HFFc6 (cell line): Measurements from ENCODE around the gene RITA1. TPM values are rescaled to one million over a fixed set of nuclear protein-coding genes. Genes with fewer than 3 reads are reported as not detected.

ENCODE experiments used
- DNase-seq: peaks from one replicate; pipeline ENCODE4 v3.0.0-alpha.2; 2018
- H3K27ac Mint-ChIP-seq: 2 replicates; pipeline ENCODE4 v1.8.0; 2020; ENCODE audit warnings: mild to moderate bottlenecking, mixed read lengths
- H3K27me3 Mint-ChIP-seq: 2 replicates; pipeline ENCODE4 v1.8.0; 2021; ENCODE audit warnings: mild to moderate bottlenecking, moderate library complexity, mixed read lengths; ENCODE audit not compliant: insufficient read depth
- H3K36me3 Mint-ChIP-seq: 2 replicates; pipeline ENCODE4 v1.8.0; 2021; ENCODE audit warnings: low read depth, mixed read lengths
- H3K4me1 Mint-ChIP-seq: 2 replicates; pipeline ENCODE4 v1.8.0; 2020; ENCODE audit warnings: low read depth, mixed read lengths
- H3K4me3 Mint-ChIP-seq: 2 replicates; pipeline ENCODE4 v1.8.0; 2020; ENCODE audit warnings: mild to moderate bottlenecking, moderate library complexity, mixed read lengths
- H3K9me3 Mint-ChIP-seq: 2 replicates; pipeline ENCODE4 v1.8.0; 2020; ENCODE audit warnings: mild to moderate bottlenecking, mixed read lengths
- long read RNA-seq: library from polyadenylated mRNA; unstranded; transcript quantifications from one replicate; pipeline ENCODE4 v2.0.0, GENCODE V29; 2019
- total RNA-seq, 6 experiments: library from RNA; stranded (reverse); fragmentation: NEBNext Ultra II Directional; extraction: Animal tissue kit (Norgen Biotek cat#: 25700); gene quantifications; 2 replicates in 1 of 6; 3 replicates in 5 of 6; pipeline ENCODE4 v1.2.3, GENCODE V29; 2021
- TF ChIP-seq, protein P1 (sequence below): fragments of 200-600 bp; sonication (generic); IDR thresholded peaks from 2 replicates; pipeline ENCODE4 v1.5.0; 2021; ENCODE audit warnings: antibody characterized with exemption, mild to moderate bottlenecking

The RITA1 gene
- 10 to 100 TPM; 18.0 to 20.9 (median 18.7) TPM for total RNA-seq
- long read RNA-seq, transcript RITA1-201 (4 exons, 2,053 nt), result major isoform, 30 of 36 reads
- long read RNA-seq, partial matches to known transcripts, result 0 of 36 reads
- long read RNA-seq, other reads (novel, unspliced or antisense), result 3 of 36 reads

DNA sequence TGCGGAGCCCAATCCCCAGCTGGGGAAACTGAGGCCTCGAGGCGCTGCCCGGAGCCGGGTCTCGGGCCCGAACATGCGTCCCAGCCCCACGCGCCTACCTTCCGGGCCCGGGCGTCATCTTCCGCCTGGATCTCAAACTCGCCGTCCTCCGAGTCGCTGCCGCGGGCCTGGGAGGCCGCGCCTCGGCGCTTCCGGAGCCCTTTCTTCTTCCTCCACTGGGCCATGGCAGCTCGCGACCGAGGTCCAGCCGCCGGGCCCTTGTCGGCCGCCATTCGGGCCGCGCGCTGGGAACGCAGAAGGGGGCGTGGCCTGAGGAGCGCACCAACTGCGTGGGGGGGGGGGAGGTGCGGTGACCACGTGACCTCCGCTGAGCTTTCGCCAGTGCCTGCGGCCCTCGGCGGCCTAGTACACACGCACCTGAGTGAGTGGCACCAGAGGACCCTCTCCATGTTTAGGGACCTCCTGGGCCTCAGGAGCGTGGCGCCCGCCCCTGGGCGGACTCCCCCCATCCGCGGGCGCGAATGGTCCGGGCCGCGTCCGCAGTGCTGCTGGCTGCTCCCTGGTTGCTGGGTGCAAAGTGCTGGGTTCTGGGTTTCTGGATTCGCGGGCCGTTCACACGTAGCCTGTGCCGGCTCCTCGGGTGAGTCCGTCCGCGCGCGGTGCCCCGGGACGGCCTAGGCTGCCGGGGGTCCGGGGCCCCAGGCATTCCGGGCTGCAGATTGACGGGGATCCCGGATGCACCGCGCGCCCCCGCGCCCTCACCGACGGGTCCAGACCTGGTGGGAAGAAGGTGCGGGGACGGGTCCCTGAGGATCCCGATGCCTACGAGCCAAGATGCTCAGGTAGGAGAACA is at the start of gene RITA1, which contains the start of gene DDX54:
Gene RITA1 (plus strand): TSS at position 542 of the 853 bp plus-strand sequence. CDS start 1,026 bp downstream, outside the sequence.
Gene DDX54 (minus strand): TSS at position 299 of the 853 bp plus-strand sequence. CDS start 27 bp downstream, at position 272.
- peak within 1 kb of the TSS; percentile 93 for H3K4me3 Mint-ChIP-seq

DNA sequence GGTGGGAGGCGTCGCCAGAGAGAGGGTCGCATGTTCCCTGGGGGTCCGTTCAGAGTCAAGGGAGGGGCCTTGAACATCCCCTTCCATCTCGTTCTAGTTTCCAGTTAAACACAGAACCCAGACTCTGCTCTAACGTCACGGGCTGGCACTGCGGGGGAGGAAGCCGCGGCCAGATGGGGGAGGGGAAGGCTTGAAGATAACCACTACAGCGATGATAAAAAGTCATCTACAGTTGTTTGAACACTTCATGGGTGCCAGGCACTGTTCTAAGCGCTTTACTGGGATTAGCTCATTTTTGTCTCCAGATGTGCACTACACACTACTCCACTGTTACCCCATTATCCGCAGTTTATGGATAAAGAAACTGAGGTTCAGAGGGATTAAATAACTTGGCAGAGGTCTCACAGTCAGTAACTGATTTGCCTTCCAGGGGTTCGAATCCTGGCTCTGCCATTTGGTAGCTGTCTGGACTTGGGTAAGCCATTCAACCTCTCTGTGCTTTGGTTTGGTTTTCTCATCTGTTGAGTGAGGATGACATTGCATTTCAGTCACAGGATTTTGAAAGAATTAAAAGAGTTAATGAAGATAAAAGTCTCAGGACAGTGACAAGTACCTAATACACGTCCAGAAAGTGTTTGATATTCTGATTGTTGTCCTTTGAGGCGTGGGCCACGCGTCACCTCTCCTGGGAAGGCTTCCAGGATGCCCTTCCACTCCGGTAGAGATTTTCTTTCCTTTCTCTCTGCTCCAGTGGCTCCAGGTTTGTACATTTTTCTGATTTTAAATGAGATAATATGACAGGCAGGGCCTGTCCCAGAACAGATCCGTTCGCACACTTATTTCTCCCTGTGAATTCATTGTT is 49.2 kb upstream of the RITA1 start:
- TF ChIP-seq, protein P1, sequence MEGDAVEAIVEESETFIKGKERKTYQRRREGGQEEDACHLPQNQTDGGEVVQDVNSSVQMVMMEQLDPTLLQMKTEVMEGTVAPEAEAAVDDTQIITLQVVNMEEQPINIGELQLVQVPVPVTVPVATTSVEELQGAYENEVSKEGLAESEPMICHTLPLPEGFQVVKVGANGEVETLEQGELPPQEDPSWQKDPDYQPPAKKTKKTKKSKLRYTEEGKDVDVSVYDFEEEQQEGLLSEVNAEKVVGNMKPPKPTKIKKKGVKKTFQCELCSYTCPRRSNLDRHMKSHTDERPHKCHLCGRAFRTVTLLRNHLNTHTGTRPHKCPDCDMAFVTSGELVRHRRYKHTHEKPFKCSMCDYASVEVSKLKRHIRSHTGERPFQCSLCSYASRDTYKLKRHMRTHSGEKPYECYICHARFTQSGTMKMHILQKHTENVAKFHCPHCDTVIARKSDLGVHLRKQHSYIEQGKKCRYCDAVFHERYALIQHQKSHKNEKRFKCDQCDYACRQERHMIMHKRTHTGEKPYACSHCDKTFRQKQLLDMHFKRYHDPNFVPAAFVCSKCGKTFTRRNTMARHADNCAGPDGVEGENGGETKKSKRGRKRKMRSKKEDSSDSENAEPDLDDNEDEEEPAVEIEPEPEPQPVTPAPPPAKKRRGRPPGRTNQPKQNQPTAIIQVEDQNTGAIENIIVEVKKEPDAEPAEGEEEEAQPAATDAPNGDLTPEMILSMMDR, result no peak
- no peaks in the 10 kb centered on the region for H3K9me3 Mint-ChIP-seq
- no peak overlapping the region for H3K4me3 Mint-ChIP-seq
- no peak overlapping the region for H3K27ac Mint-ChIP-seq
- H3K4me1 Mint-ChIP-seq, result no peaks in the 10 kb centered on the region
- peaks cover 22% of the 10 kb centered on the region for H3K27me3 Mint-ChIP-seq
- no peaks in the 10 kb centered on the region for H3K36me3 Mint-ChIP-seq
- no peak for DNase-seq

More for the DNA sequence above, at the start of gene RITA1, which contains the start of gene DDX54:
- peak; percentile 45 for DNase-seq
- peaks cover 30% of the 10 kb centered on the region for H3K4me1 Mint-ChIP-seq
- peaks cover 11% of the 10 kb centered on the region for H3K36me3 Mint-ChIP-seq
- no peaks in the 10 kb centered on the region; the same call in 1 of the 2 replicates for H3K27me3 Mint-ChIP-seq
- TF ChIP-seq, protein P1, result no peak
- H3K27ac Mint-ChIP-seq, result peak within 1 kb of the TSS; percentile 93
- H3K9me3 Mint-ChIP-seq, result no peaks in the 10 kb centered on the region

DNA sequence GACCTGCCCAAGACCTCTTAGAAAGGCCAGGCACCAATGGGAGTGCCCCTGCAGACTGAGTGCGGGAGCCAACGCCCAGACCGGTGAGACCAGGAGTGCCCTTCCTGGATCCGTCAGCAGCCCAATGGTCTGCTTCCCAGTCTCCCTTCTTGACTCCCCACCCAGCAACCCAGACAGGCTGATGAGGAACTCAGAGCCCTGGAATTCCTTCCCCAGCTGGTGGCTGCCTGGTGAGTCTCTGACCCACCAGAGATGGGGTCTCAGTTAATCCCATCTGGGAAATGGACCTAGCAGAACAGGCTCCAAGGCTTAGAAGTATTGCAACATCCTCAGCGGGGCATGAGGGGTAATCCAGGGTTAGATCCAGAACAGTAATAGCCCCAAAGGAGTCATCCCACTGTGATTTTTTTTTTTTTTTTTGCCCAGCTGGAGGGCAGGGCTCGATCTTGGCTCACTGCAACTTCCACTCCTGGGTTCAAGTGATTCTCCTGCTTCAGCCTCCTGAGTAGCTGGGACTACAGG is 48.5 kb upstream of the RITA1 start:
- no peaks in the 10 kb centered on the region for H3K9me3 Mint-ChIP-seq
- no peak overlapping the region for H3K27ac Mint-ChIP-seq
- TF ChIP-seq, protein P1, result no peak
- H3K4me1 Mint-ChIP-seq, result no peaks in the 10 kb centered on the region
- DNase-seq, result no peak
- peaks cover 23% of the 10 kb centered on the region for H3K27me3 Mint-ChIP-seq
- no peak overlapping the region for H3K4me3 Mint-ChIP-seq
- no peaks in the 10 kb centered on the region for H3K36me3 Mint-ChIP-seq

DNA sequence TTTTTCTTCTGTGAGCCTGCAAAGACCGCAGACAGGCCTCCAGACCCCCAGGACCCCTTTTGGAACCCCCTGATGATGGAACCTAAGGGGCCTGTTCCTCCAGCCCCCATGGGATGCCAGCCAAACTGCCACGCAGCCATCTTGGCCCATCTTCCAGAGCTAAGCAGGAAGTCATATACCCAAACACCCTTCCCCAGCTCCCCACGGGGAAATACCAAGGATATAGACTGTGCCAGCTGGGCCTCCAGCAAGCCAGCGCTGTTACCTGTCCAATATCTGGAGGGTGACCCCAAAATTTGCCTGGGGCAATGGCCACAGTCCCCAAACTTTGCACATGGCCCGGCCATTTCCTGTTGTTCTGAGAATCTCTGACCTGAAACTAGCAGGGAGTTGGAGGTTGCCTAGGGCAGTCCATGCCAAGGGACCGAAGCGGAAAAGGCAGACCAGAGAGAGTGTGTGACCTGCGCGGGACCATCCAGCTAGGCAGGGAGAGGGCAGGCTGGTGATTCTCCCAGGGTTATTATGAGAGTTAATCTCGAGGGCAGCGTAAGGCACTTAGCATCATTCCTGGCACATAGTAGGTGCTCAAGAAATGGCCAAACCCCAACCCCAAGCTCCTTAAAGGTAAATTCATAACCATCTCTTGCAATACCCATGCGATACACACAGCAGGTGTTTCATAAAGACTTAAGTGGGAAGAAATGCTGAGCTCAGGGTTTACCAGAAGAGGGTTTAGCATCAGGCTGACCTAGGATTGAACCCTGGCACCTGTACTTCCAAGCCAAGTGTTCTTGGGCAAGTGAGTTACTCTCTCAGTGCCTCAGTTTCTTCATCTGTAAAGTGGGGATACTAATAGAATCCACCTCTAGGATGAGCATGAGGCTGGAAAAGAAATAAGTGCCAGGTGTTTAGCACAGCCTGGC is 47.4 kb upstream of the RITA1 start:
- DNase-seq, result no peak
- no peaks in the 10 kb centered on the region for H3K9me3 Mint-ChIP-seq
- TF ChIP-seq, protein P1, result no peak

More for the DNA sequence above, 47.4 kb upstream of the RITA1 start:
- H3K4me3 Mint-ChIP-seq, result no peak overlapping the region
- no peaks in the 10 kb centered on the region for H3K4me1 Mint-ChIP-seq
- no peaks in the 10 kb centered on the region for H3K36me3 Mint-ChIP-seq
- peaks cover 22% of the 10 kb centered on the region for H3K27me3 Mint-ChIP-seq
- H3K27ac Mint-ChIP-seq, result no peak overlapping the region
